Measurements from ENCODE around the gene CELF1.

CELF1 gene

GRCh38 chr11:47508240-47508957 lies 44.5 kb downstream of the CELF1 start:
- no peak for DNase-seq (ENCODE audit: low spot score)

DNA sequence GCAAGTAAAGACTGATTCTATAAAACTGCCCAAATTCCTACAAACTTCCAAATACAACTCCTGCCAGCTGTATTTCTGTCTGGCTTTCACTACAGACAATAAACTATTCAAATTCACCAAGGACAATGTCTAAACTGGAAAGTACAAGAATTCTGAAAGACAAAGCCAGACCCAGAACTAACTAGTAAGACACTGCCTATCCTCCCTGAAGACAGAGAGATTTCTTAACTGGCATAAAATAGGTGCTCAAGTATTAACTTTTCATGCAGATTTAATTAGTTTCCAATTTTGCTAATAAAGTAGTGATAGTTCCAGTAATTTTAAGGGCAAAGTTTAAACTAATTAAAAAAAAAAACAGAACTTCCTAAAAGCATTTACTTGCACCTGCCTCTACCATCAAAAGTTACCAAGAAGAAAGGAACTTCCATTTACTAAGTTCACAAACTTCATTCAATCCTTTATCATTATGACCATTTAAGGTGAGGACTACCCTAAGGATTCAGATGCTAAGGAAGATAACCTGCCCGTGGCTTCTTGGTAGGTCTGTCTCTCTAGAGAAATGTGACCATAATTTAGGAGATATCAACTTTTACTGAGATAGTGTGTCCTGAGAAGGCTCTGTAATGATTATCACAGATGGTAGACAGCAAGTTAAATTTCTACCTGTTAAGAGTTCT lies 45.2 kb downstream of the CELF1 start:
- DNase-seq (ENCODE audit: low spot score), result no peak

- no peak for DNase-seq (ENCODE audit: low spot score)
These were observed 46.0 kb downstream of the CELF1 start for GRCh38 chr11:47506795-47507562.

- DNase-seq (ENCODE audit: low spot score), result no peak
These were observed 46.6 kb downstream of the CELF1 start for GRCh38 chr11:47506373-47506772.

DNA sequence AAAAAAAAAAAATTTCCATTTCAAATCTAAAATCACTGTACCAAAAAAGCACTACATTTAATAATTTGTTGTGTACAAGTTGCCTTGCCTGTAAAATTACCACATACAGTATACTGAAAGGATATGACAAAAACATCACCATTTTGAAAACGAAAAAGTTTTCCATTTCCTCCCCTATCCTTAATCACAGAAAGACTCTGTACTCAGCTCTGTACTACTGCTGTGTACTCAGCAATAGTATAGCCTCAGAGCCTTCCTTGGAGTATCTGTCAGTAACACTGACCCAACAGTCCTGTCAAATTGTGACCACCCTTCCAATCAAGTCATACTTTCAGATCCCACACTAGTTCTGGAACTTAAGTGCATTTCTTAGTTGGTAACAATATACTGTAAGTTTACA lies 48.0 kb downstream of the CELF1 start:
- no peak for DNase-seq (ENCODE audit: low spot score)

DNA sequence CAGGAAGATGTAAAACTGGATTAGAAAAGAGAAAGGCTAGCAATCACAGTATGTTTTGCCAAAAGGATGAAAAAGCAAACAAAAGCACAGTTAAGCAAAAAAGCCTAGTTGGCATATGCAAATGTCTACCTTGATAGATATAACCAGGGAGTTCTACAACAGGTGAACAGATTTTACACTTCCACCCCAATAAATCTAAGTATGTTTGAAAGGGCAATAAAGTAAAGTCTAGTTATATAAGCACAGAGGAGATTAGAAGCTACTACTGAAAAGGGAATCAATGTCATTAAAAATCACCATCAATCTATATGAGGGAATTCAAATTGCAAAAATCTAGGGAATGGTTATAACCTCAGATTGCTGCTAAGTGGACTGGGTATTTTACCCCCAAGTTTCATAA lies 49.7 kb downstream of the CELF1 start:
- no peak for DNase-seq (ENCODE audit: low spot score)

DNA sequence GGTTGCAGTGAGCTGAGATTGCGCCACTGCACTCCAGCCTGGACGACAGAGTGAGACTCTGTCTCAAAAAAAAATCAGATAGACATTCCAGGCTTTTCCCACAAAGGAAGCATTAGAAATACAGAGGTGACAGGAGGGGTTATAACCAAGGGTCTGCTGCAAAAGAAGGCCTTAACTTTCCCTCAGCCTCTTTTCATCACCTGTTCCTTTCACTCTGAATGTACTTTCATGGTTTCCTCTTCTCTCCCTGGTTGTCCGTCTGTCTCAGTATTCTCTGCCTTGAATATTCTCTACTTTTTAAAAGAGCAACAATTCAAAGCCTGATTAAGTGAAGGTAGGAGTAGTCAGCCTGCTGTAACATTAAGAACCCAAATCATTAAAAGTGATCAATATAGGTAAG lies 50.2 kb downstream of the CELF1 start:
- no peak for DNase-seq (ENCODE audit: low spot score)

DNA sequence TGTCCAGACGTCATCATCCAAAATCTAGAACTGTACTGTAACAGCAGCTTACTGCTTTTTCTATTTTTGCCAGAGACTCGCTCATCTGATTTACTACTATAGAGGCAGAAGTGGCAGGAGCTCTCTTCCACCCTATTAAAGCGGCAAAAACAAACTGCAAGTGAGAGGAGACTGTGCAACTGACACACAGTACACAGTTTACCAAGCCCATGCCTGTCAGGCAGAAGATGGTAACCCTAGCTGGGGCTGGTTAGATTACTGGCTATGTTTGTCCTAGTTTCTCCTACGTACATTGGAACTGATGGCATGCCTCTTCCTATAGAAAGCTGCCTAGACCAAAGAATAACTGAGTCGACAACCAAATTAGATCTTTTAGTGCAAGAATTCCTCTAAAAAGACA lies 51.8 kb downstream of the CELF1 start:
- DNase-seq (ENCODE audit: low spot score), result no peak

DNA sequence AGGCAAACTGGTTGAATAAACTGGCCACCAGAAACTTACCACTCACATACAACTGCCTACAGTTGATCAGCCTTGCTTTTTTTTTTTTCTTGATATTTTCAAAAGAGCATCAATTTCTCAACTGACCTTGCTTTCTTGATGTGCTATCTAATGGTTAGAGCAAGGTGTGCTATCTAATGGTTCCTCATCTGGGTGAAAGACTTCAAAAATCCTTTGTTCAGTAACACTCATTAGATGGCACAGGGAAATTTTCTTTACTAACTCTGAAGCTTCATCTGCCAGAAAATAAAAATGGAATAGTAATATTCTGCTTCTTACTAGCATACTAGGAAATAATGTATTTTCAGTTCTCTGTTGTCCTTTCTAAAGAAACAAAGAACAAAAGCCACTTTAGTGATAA lies 52.8 kb downstream of the CELF1 start:
- no peak for DNase-seq (ENCODE audit: low spot score)

GRCh38 chr11:47499614-47500013 lies 53.3 kb downstream of the CELF1 start:
- no peak for DNase-seq (ENCODE audit: low spot score)

DNA sequence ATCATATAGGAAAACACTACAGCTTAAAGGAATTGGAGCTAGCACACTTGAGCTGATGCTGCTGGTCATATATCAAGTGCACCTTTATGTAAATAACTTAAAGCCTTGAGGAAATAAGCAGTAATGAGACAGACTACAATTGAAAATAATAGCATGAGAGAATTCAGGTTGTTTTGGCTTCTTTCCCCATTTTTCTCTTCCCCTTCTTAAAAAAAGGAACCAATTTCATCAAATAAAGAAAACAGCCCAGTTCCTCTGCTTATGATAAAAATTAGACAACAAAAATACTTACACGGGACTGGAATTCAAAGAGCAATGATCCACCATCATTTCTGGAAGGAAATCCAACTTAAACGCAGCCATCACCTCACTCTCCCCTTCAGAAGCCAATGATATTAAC lies 53.8 kb downstream of the CELF1 start:
- DNase-seq (ENCODE audit: low spot score), result no peak

DNA sequence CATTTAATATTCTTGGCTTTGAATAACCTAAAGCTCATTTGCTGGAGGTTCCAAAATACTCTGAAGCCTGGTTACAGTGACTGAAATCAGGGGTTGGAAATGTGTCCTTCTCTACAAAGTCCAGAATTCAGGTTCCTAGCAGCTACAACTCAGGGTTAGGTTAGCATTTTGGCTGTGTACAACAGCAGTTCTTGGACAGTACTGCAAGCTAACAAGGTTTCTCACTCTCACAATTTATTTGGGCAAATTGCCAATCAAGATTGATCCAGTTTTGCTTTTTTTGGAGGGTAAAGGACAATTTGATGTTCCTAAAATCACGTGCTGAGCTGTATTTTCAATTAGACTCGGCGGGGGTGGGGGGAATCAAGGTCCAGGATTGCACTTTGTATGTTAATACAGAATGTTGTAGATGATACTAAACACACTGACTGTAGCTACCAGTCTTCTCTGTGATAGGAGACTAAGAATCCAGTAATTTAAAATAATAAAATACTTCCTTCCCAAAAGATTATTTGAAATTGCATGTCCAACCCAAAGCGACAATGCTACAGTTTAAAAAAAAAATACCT lies 54.3 kb downstream of the CELF1 start:
- no peak for DNase-seq (ENCODE audit: low spot score)

- DNase-seq (ENCODE audit: low spot score), result no peak
These were observed 54.8 kb downstream of the CELF1 start for GRCh38 chr11:47498149-47498548.

DNA sequence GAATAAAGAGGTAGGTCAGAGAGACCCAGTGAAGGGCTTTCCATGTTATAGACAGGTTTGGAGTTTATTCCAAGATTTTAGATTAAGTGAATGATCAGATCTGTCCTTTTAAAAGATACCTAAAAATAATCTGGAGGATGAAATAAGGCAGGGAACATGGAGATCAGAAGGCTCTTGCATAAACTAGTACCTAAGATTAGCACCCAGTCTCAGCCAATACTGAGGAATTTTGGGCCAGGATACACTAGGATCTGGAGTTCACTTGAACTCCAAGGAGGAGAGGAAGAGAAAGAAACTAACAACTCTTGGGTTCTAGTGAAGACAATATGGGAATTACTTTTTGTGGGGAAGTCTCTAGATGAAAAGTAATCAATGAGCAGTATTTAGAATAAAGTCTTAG lies 56.1 kb downstream of the CELF1 start:
- DNase-seq (ENCODE audit: low spot score), result no peak

DNA sequence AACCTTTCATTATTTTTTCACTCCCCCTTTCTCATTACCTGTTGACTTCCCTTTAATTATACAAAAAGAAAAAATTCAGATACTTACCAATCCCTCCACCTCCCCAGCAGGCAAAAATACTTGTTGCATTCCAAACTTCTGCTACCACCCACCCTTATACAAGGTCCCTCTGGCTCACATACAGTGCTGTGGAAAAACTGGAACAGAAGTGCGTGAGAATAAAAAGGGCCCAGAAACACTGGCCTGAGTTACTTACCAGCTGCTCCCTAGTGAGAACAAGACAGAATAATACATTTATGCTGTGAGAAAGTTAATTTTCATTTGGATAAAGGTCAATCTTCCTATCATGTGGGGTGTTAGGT lies 57.1 kb downstream of the CELF1 start:
- DNase-seq (ENCODE audit: low spot score), result no peak

GRCh38 chr11:47495011-47495855 lies 57.7 kb downstream of the CELF1 start:
- no peak for DNase-seq (ENCODE audit: low spot score)

DNA sequence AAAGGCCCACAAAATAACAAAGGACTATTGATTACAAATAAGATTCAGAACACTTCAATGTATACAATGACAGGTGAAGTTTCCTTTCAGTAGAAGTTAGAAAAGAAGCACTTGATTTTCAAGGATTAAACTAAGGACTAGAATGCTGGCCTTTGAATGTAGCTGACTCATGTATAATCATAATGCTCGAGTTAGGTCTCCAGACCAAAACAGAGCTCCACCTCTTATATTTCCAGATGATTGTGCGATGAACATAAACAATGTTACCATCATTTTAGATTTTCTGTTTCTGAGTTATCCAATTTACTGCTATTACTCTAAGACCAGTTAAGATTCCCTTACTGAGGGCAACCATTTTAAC lies 63.6 kb downstream of the CELF1 start:
- no peak for DNase-seq (ENCODE audit: low spot score)

DNA sequence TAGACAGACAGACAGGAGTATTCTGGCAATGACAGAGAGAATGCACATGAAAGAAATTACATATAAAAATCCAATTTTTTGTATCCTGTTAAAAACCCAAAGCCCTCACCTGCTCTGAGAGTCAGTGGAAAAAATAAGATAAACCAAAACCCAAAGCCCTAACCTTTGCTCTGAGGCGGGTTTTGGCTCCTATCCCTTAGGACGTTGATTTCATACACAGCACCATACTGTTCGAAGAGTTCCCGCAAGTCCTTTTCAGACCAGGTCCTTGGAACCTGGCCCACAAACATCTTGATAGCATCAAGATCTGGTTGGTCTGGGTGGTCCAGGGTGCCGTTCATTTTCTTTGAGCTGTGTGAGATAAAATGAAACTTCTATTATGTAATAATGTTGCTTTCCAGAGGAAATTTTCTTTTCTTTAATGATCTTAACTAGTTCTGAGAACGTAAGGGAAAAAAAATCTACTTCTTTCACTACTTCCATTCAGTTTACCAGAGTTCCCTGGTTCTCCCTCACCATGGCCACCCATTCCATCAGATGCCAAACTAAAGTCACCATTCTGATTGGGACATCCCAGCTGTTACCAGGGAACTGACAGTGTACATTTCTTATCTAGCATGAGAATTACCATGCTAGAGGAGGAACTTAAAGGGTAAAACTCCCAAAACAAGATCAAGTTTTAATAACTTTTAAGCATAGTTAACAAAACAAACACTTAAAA lies 64.1 kb downstream of the CELF1 start:
- DNase-seq (ENCODE audit: low spot score), result no peak

DNA sequence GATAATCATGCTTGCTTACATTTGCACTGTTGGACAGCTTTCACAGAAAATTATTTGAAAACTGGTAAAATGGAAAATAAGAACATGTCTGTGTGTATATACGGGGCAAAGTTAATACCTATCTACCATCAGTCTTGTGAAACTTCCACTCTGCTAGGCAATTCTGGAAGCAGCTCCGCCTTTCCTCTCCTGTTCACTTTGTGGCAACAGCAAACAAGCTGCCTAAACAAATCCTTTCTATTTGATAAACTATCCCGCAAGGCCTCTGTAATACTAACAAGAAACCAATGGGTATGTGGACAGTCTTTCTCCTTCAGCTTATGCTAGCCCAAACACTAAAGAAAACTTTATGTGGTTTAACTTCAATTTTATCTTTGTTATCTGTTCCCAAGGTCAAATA lies 64.8 kb downstream of the CELF1 start:
- DNase-seq (ENCODE audit: low spot score), result no peak

GRCh38 chr11:47487421-47487820 lies 65.5 kb downstream of the CELF1 start:
- DNase-seq (ENCODE audit: low spot score), result no peak

DNA sequence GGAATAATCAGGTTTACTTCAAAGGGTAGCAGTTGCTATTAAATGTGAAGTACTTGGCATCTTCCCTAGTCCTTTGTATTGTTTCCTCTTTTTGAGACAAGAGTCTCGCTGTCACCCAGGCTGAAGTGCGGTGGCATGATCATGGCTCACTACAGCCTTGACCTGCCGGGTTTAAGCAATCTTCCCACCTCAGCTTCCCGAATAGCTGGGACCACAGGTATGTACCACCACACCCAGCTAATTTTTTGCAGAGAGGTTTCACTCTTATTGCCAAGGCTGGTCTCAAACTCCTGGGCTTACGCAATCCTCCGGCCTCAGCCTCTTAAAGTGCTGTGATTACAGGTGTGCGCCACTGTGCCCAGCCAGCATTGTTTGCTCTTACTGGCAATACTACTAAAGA lies 67.8 kb downstream of the CELF1 start:
- DNase-seq (ENCODE audit: low spot score), result no peak
